ENCODE results near the gene LRRTM2.

DNA sequence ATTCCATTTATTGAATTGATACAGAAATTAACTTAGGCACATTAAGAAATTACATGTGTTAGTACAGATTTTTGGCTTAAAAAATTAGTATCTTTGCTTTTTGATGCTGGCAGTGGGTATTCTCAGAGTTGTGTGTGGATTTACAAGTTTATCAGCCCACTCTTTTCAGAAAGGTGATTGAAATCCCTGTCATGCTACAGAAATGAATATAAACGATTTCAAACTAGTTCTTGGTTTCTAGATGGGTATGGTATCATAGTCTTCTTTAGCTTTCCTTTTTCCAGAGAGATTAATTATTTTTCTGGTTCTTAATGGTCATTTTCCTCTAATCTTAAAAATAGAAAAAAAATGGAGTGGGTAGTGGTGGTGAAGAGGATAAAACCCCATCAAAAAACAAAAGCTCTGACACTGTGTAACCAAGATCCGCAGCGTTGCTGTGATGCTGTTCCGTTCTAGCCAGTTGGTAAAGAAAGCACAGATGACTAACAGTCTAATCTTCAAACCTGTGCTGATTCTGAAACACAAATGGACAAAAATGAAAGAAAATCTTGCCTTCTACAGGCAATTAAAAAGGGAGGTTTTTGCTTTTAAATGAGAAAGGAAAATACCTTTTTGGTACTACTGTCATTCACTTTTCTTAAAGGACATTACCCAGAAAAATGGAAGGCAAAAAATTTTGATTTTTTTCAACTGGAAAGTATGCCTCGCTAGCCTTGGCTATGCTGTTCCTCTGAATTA is 5.2 kb downstream of the LRRTM2 start:
- TF ChIP-seq CTCF (IDR thresholded peaks at IDR 0.05; ENCODE audit: extremely low read depth in 1 of 2, insufficient read depth in 1 of 2, low read depth in 1 of 2, low read length in 2 of 2) (no peak), POLR2AphosphoS5 (IDR thresholded peaks at IDR 0.05; ENCODE audit: insufficient read depth, low read depth, low read length) (no peak), POLR2A (IDR thresholded peaks at IDR 0.05; ENCODE audit: low read depth, low read length) (no peak), MAX (IDR thresholded peaks at IDR 0.05; ENCODE audit: insufficient read depth, insufficient read length) (no peak), GATA2 (IDR thresholded peaks at IDR 0.05; ENCODE audit: insufficient read depth, insufficient read length, low read depth, low read length) (no peak), EZH2 (IDR thresholded peaks at IDR 0.05; ENCODE audit: borderline replicate concordance, low read depth, low read length, severe bottlenecking) (no peak), JUN (IDR thresholded peaks at IDR 0.05; ENCODE audit: borderline replicate concordance, insufficient read depth, insufficient read length, low read depth) (no peak), MYC (IDR thresholded peaks at IDR 0.05; ENCODE audit: low read depth, low read length) (no peak), FOS (IDR thresholded peaks at IDR 0.05; ENCODE audit: borderline replicate concordance, insufficient read depth, low read length) (no peak)

Measured in endothelial cell of umbilical vein (primary cell).